Activated naive CD8-positive, alpha-beta T cell treated with anti-CD3 and anti-CD28 coated beads for 36 hours (primary cell): ENCODE measurements around the gene RNF121. TPM values are rescaled to one million over a fixed set of nuclear protein-coding genes. Genes with fewer than 3 reads are reported as not detected.

Experiments used
- DNase-seq: peaks from one replicate; pipeline ENCODE4 v3.0.0; 2021
- H3K27ac Mint-ChIP-seq: one replicate; pipeline ENCODE4 v1.8.0; 2022; ENCODE audit warnings: mild to moderate bottlenecking, moderate library complexity, mixed read lengths
- H3K27me3 Mint-ChIP-seq: one replicate; pipeline ENCODE4 v1.8.0; 2022; ENCODE audit warnings: mild to moderate bottlenecking, mixed read lengths
- H3K36me3 Mint-ChIP-seq: one replicate; pipeline ENCODE4 v1.8.0; 2021; ENCODE audit warnings: mild to moderate bottlenecking, mixed read lengths
- H3K4me1 Mint-ChIP-seq: one replicate; pipeline ENCODE4 v1.8.0; 2021; ENCODE audit warnings: mixed read lengths
- H3K4me3 Mint-ChIP-seq: one replicate; pipeline ENCODE4 v1.8.0; 2022; ENCODE audit warnings: mild to moderate bottlenecking, moderate library complexity, mixed read lengths
- H3K9me3 Mint-ChIP-seq: one replicate; pipeline ENCODE4 v1.8.0; 2022; ENCODE audit warnings: mixed read lengths
- total RNA-seq, 2 experiments: library from RNA; stranded (reverse); gene quantifications; one replicate each; pipeline ENCODE4 v1.2.3, GENCODE V29; 2021

The RNF121 gene
- total RNA-seq, 2 experiments from 2014 or later: 28.3 to 30.7 TPM

DNA sequence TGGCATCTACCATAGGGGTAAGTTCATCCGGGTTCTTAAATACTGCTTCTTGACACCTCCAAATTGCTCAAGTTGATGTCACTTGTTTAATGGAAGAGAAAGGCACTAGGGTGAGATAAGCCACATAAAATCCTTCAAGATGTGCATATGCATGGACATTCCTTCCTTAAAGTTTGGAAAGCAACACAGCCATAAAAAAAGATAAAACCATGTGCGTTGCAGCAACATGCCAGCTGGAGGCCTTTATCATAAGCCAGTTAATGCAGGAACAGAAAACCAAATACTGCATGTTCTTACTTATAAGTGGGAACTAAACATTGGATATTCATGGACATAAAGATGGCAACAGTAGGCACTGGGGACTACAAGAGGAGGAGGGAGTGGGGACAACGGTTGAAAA is 61.9 kb downstream of the RNF121 start:
- H3K4me1 Mint-ChIP-seq: peaks cover 9% of the 10 kb centered on the region
- H3K9me3 Mint-ChIP-seq: no peaks in the 10 kb centered on the region
- H3K36me3 Mint-ChIP-seq: peaks cover 5% of the 10 kb centered on the region
- no peak overlapping the region for H3K27ac Mint-ChIP-seq
- no peaks in the 10 kb centered on the region for H3K27me3 Mint-ChIP-seq
- no peak overlapping the region for H3K4me3 Mint-ChIP-seq
- no peak for DNase-seq

DNA sequence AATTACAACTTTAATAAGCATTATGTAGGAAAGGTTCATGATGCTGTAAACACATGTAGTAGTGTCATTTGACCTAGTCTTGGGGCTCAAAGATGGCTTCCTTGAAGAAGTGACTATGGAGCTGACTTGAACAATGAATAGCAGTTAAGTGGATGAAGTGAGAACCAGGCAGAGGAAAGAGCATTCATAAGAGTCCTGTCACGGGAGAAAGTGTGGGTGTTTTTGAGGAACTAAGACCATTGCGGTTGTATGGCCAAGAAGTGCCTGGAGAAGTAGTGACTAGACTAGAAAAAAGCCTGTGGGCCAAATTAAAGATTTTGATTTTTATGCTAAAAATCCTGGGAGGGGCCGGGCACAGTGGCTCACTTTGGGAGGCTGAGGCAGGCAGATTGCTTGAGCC is 62.6 kb downstream of the RNF121 start:
- Mint-ChIP-seq H3K27me3 (no peaks in the 10 kb centered on the region), H3K27ac (no peak overlapping the region), H3K4me3 (no peak overlapping the region), H3K36me3 (peaks cover 5% of the 10 kb centered on the region), H3K9me3 (no peaks in the 10 kb centered on the region), H3K4me1 (peaks cover 9% of the 10 kb centered on the region)
- DNase-seq: no peak

DNA sequence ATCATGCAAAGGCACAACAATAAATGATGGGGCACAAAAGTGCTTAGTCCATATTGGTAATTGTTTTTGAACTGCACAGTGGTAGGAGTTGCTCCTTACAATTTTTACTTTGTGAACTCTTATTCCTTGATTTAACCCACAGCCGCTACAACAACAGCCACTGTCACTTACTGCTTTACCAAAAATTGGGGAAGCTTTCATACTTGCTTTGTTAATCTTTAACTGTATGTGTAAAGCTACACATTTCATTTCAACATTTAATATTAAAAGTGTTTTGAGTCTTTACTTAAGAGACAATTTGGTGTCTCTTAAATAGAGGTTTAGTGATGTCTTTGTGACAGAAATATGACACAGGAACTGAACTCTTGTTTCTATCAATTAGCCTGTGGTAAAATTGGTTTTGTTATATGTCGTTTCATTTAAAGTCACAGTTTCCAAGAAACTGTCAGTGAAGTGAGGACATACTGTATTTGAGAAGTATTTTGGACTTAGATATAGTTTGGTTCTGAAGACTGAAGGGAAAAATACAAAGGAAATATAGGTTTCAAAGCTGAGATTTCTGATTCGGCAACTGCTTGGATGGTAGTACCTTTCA is 63.4 kb downstream of the RNF121 start:
- Mint-ChIP-seq H3K27ac (no peak overlapping the region), H3K36me3 (peaks cover 8% of the 10 kb centered on the region), H3K4me1 (peaks cover 9% of the 10 kb centered on the region), H3K27me3 (no peaks in the 10 kb centered on the region), H3K9me3 (no peaks in the 10 kb centered on the region), H3K4me3 (no peak overlapping the region)
- DNase-seq: no peak

DNA sequence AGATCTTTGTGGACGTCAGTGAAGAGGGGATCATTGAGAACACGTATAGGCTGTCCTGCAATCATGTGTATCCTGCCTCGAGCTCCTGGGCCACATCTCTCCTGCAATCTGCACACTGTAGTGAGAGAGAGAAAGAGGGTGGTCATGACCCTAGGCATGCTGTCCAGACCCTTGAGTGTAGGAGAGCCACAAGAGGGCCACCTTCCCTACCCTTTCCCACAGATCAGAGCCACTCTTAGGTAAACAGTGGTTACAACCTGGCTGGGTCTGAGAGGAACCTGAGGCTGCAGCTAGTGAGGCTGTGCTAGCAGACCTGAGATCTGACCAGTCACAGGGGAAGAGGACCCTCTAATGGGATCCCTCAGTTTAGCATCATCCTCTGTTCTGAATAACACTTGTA is 65.9 kb downstream of the RNF121 start:
- Mint-ChIP-seq H3K27me3 (no peaks in the 10 kb centered on the region), H3K4me1 (peaks cover 29% of the 10 kb centered on the region), H3K36me3 (peaks cover 23% of the 10 kb centered on the region), H3K9me3 (no peaks in the 10 kb centered on the region), H3K4me3 (no peak overlapping the region), H3K27ac (no peak overlapping the region)
- DNase-seq: no peak

DNA sequence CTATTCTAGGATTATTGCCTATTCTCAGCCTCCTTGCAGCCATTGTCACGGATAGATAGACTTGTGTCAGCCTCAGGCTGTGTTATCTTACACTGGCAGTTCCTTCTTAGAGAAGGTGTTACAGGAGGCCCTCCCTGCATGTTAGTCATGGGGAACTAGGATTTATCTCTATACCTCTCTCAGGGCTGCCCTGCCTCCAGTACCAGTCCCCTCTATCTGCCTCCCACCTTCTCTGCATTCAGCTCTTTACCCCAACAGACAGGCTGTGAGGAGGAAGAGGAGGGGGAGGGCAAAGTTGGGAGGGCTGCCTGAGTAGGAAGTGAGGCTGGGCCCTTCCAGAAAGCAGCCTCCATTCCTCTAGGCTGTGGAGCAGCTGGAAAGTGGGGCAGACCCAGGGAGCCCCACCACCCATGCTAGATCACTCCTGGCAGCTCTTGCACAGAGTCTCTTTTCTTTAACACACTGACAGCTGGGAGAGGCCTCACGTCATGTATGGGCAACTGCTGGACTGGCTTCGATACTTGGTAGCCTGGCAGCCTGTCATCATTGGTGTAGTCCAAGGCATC is 67.0 kb downstream of the RNF121 start:
- Mint-ChIP-seq H3K9me3 (no peaks in the 10 kb centered on the region), H3K4me1 (peaks cover 31% of the 10 kb centered on the region), H3K36me3 (peaks cover 19% of the 10 kb centered on the region), H3K27ac (no peak overlapping the region), H3K4me3 (no peak overlapping the region), H3K27me3 (no peaks in the 10 kb centered on the region)
- no peak for DNase-seq

DNA sequence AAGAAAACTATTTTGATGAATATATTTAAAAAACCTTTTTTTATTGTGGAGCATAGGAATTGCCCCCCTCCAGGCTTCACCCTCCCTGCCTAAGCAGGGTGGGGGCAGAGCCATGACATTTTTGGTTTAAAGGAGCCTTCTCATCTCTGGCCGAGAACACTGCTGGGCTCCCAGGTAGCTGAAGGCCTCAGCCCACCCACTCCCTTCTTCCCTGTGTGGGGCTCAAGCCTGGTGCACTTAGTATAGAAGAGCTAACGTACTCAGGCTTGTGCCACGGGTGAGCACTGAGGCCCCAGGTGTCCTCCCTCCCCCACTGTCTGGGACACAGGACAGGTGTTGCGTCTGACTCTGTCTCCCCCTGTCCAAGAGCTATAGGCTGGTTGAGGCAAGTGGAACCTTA is 67.7 kb downstream of the RNF121 start:
- Mint-ChIP-seq H3K4me3 (no peak overlapping the region), H3K27ac (no peak overlapping the region)

DNA sequence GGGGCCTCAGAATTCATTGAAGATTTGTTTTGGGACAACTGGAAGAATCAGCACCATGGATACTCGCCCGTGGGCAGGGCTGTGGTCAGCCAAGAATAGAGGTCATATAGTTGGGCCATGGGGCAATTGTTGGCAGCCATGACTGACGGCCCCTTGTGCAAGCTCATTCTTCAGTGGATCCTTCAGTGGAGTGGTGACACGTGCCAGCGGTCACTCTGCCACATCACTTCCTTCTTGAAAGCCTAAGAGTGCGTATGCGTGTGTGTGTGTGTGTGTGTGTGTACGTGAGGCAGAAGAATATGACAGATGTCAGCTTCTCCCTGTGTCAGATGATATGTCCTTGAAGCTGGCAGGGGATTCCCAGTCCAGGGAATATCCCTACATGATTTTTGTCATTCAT is 68.1 kb downstream of the RNF121 start:
- Mint-ChIP-seq H3K4me3 (no peak overlapping the region), H3K9me3 (no peaks in the 10 kb centered on the region), H3K27ac (no peak overlapping the region), H3K36me3 (peaks cover 20% of the 10 kb centered on the region), H3K4me1 (peaks cover 26% of the 10 kb centered on the region), H3K27me3 (no peaks in the 10 kb centered on the region)
- no peak for DNase-seq

More for the DNA sequence above, 67.7 kb downstream of the RNF121 start:
- no peaks in the 10 kb centered on the region for H3K9me3 Mint-ChIP-seq
- H3K27me3 Mint-ChIP-seq: no peaks in the 10 kb centered on the region
- DNase-seq: no peak
- peaks cover 18% of the 10 kb centered on the region for H3K36me3 Mint-ChIP-seq
- H3K4me1 Mint-ChIP-seq: peaks cover 29% of the 10 kb centered on the region

DNA sequence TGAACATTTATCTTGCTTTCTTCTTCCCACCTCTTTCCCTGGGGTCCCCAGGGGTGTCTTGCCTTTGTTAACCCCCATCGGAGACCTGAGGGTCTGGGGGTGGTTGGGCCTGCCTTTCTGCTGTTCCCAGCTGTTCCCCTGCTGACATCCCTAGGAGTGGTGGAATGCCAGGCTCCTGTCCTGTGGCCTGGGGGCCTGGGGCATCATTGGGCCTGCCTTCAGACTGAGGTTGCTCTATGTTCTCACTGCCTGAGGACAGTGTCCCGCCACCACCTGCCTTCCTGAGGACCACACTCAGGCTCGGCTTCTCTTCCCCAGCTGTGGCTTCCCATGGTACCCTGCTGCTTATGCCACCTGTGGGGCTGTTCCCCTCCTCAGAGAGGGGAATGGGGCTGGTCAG is 68.7 kb downstream of the RNF121 start:
- no peak overlapping the region for H3K4me3 Mint-ChIP-seq
- H3K4me1 Mint-ChIP-seq: peaks cover 22% of the 10 kb centered on the region
- DNase-seq: no peak
- H3K27ac Mint-ChIP-seq: no peak overlapping the region
- H3K9me3 Mint-ChIP-seq: no peaks in the 10 kb centered on the region
- H3K27me3 Mint-ChIP-seq: no peaks in the 10 kb centered on the region
- H3K36me3 Mint-ChIP-seq: peaks cover 22% of the 10 kb centered on the region

DNA sequence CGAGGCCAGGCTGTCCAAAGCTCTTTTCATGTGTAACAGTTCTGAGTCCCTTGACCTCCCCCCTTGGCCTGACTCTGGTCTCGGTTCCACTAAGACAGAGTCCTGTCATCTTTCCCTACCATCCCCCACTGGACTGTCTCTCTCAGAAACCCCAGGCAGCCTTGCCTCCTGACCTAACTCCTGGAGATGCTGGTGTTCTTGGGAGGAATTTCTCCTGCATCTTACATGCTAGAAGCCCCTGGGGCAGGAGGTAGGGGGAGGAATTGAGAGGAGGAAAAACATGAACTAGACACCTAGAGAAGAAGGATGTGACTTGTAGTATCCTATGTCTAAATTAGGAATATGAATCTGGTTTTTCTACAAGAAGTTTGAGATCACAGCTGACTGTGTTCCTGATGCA is 69.2 kb downstream of the RNF121 start:
- Mint-ChIP-seq H3K36me3 (peaks cover 22% of the 10 kb centered on the region), H3K4me1 (peaks cover 22% of the 10 kb centered on the region), H3K27ac (peak overlapping the region; percentile 89), H3K4me3 (no peak overlapping the region), H3K9me3 (no peaks in the 10 kb centered on the region), H3K27me3 (no peaks in the 10 kb centered on the region)
- DNase-seq: no peak

DNA sequence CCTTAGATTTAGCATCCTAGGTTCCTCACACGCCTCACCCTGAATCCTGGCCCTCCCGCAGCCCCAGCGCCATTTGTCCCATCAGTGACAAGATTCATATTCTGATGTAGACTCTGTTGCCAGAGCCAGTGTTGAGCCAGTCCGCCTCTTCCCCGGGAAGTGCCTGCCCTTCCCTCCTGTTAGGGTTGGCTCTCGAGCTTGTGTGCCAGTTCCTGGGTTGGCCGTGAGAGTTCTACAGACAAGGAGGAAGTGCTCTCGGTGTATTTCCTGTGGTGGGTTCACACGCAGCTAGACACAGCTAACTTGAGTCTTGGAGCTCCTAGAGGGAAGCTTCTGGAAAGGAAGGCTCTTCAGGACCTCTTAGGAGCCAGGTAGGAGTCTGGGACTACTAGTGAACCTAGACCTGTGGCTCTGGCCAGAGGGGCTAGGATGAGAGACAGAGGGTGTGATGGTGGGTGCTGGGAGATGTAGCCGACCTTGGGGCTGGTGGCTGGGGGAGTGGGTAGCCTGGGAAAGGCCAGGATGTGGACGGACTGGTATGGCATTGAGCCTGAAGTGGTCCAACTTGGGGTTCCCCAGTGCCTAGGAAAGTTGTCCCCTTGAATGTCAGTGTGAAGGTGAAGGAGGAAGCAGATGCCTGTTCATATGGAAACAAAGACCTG is 69.9 kb downstream of the RNF121 start, which contains the start of gene IL18BP:
Gene IL18BP, plus strand, starts transcription at position 261 of the 662 bp plus-strand sequence. CDS start 1,076 bp downstream, outside the sequence.
- Mint-ChIP-seq H3K4me1 (peaks cover 22% of the 10 kb centered on the region), H3K36me3 (peaks cover 25% of the 10 kb centered on the region), H3K27ac (peak within 1 kb of the TSS; percentile 89), H3K27me3 (no peaks in the 10 kb centered on the region), H3K9me3 (no peaks in the 10 kb centered on the region), H3K4me3 (peak within 1 kb of the TSS; percentile 62)
- no peak for DNase-seq

DNA sequence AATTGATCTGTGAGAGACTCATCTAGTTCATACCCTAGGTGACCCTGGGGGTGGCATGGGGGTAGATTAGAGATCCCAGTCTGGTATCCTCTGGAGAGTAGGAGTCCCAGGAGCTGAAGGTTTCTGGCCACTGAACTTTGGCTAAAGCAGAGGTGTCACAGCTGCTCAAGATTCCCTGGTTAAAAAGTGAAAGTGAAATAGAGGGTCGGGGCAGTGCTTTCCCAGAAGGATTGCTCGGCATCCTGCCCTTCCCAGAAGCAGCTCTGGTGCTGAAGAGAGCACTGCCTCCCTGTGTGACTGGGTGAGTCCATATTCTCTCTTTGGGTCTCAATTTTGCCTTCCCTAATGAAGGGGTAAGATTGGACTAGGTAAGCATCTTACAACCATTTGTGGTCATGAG is 70.5 kb downstream of the RNF121 start:
- Mint-ChIP-seq H3K27ac (peak overlapping the region; percentile 89), H3K4me3 (peak overlapping the region; percentile 62), H3K27me3 (no peaks in the 10 kb centered on the region), H3K9me3 (no peaks in the 10 kb centered on the region), H3K4me1 (peaks cover 22% of the 10 kb centered on the region), H3K36me3 (peaks cover 29% of the 10 kb centered on the region)
- no peak for DNase-seq

DNA sequence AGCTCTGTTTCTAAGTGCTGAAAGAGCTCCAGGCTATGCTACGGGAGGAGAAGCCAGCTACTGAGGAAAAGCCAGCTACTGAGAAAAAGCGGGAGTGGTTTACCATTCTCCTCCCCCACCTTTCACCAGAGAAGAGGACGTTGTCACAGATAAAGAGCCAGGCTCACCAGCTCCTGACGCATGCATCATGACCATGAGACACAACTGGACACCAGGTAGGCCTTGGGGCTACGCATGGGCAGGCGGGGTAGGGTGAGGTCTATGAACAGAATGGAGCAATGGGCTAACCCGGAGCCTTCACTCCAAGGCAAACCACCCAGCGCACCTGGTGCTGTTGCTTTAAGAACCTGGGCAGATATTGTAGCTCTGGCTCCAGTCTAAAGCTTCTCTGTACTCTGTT is 71.0 kb downstream of the RNF121 start:
- H3K4me1 Mint-ChIP-seq: peaks cover 22% of the 10 kb centered on the region
- H3K27me3 Mint-ChIP-seq: no peaks in the 10 kb centered on the region
- peaks cover 29% of the 10 kb centered on the region for H3K36me3 Mint-ChIP-seq
- H3K4me3 Mint-ChIP-seq: no peak overlapping the region
- DNase-seq: no peak
- peak overlapping the region; percentile 89 for H3K27ac Mint-ChIP-seq
- H3K9me3 Mint-ChIP-seq: no peaks in the 10 kb centered on the region

DNA sequence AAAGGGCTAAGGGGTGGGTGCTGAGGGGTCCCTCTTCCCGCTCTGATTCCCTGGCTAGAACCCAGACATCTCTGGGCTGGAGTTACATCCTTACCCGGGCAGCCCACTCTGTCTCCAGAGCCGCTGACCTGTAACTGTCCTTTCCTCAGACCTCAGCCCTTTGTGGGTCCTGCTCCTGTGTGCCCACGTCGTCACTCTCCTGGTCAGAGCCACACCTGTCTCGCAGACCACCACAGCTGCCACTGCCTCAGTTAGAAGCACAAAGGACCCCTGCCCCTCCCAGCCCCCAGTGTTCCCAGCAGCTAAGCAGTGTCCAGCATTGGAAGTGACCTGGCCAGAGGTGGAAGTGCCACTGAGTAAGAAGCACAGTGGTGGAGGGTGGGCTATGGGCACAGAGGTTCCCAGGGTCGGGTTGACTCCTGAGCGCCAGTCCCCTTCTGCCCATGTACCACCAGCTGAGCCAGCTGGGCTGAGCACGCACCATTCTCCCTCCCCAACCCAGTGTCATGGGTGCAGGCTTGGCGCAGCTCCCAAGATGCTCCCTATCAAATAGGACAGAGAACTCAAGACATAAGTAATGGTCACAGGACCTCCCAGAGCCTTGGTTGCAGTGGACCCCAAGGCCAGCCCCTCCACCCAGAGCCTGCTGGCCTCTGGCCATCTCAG is 71.5 kb downstream of the RNF121 start:
- Mint-ChIP-seq H3K4me1 (peaks cover 22% of the 10 kb centered on the region), H3K27me3 (no peaks in the 10 kb centered on the region), H3K27ac (peak overlapping the region; percentile 32), H3K4me3 (no peak overlapping the region), H3K36me3 (peaks cover 29% of the 10 kb centered on the region), H3K9me3 (no peaks in the 10 kb centered on the region)
- no peak for DNase-seq

DNA sequence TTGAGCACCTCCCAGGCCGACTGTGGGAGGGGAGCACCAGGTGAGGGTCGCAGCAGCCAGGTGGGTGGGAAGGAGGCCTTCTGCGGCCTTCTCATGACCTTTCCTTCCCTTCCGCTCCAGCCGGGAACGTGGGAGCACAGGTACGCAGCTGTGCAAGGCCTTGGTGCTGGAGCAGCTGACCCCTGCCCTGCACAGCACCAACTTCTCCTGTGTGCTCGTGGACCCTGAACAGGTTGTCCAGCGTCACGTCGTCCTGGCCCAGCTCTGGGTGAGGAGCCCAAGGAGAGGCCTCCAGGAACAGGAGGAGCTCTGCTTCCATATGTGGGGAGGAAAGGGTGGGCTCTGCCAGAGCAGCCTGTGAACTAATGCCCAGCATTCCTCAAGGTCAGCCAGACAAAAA is 72.4 kb downstream of the RNF121 start:
- no peaks in the 10 kb centered on the region for H3K27me3 Mint-ChIP-seq
- H3K4me1 Mint-ChIP-seq: peaks cover 22% of the 10 kb centered on the region
- no peaks in the 10 kb centered on the region for H3K9me3 Mint-ChIP-seq
- H3K4me3 Mint-ChIP-seq: no peak overlapping the region
- DNase-seq: no peak
- H3K36me3 Mint-ChIP-seq: peaks cover 31% of the 10 kb centered on the region
- H3K27ac Mint-ChIP-seq: no peak overlapping the region

DNA sequence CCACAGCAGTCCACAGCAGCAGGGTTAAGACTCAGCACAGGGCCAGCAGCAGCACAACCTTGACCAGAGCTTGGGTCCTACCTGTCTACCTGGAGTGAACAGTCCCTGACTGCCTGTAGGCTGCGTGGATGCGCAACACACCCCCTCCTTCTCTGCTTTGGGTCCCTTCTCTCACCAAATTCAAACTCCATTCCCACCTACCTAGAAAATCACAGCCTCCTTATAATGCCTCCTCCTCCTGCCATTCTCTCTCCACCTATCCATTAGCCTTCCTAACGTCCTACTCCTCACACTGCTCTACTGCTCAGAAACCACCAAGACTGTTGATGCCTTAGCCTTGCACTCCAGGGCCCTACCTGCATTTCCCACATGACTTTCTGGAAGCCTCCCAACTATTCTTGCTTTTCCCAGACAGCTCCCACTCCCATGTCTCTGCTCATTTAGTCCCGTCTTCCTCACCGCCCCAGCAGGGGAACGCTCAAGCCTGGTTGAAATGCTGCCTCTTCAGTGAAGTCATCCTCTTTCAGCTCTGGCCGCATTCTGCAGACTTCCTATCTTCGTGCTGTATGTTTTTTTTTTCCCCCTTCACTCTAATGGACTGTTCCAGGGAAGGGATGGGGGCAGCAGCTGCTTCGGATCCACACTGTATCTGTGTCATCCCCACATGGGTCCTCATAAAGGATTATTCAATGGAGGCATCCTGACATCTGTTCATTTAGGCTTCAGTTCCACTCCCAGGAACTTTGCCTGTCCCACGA is 73.2 kb downstream of the RNF121 start:
- H3K27ac Mint-ChIP-seq: peak overlapping the region; percentile 3
- no peak for DNase-seq
- H3K27me3 Mint-ChIP-seq: no peaks in the 10 kb centered on the region
- H3K4me1 Mint-ChIP-seq: peaks cover 22% of the 10 kb centered on the region
- peaks cover 30% of the 10 kb centered on the region for H3K36me3 Mint-ChIP-seq
- H3K4me3 Mint-ChIP-seq: no peak overlapping the region
- H3K9me3 Mint-ChIP-seq: no peaks in the 10 kb centered on the region
